Measurements from ENCODE around the gene THSD4.

DNA sequence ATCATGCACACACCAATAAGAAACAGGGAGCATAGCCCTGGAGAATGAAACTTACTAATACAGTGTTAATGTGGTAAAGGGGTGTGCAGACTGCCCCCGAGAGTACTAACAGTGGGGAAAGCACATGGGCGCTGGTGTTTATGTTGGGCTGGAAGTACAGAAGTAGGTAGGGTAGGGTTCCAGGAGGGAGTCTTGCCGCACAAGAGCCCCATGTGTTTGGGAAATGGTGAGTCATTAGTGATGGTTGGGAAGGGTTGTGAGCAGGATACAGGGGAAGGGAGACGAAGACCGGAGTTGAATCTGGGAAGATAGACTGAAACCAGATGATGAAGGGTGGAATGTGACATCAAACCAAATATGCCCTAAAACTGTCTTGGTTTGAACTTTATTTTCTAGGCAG, 117.1 kb downstream of the THSD4 start:
- TF ChIP-seq CTCF (IDR thresholded peaks at IDR 0.05; ENCODE audit: insufficient read depth, low read depth, low read length) (no peak), EZH2 (IDR thresholded peaks at IDR 0.05; ENCODE audit: insufficient read depth, low read length) (no peak)
